SU-DHL-6 (cell line): ENCODE results near the gene TRIM2.
"Not testable (repeated sequence)": the region's sequence is repeated elsewhere in the genome, so short reads cannot be mapped to it uniquely, and the experiment has no call there.

Source experiments
- H2AFZ ChIP-seq: fragments of 200-600 bp; sonication (generic); 2 replicates; pipeline ENCODE4 v1.6.1; 2014; ENCODE audit warnings: low read depth, mild to moderate bottlenecking, moderate library complexity, mixed read lengths, antibody characterized with exemption, low read length; ENCODE audit not compliant: severe bottlenecking
- H3F3A ChIP-seq: fragments of 200-600 bp; shearing (Covaris generic); 2 replicates; pipeline ENCODE4 v1.6.0; 2016; ENCODE audit warnings: antibody characterized with exemption, mild to moderate bottlenecking; ENCODE audit not compliant: insufficient read depth
- H3K27ac ChIP-seq: fragments of 200-600 bp; sonication (generic); 2 replicates; pipeline ENCODE4 v1.5.1; 2016; ENCODE audit warnings: low read depth, mild to moderate bottlenecking, low read length, moderate library complexity, mixed read lengths
- H3K27me3 ChIP-seq: fragments of 200-600 bp; sonication (generic), shearing (Covaris generic); 2 replicates; pipeline ENCODE4 v1.6.0; 2014; ENCODE audit warnings: mild to moderate bottlenecking, low read length
- H3K36me3 ChIP-seq: fragments of 200-600 bp; sonication (generic); 2 replicates; pipeline ENCODE4 v1.6.1; 2014; ENCODE audit warnings: mild to moderate bottlenecking, low read length, mixed read lengths
- H3K4me2 ChIP-seq: fragments of 300-600, 200-600 bp; shearing (Covaris generic), sonication (generic); 2 replicates; pipeline ENCODE4 v1.6.0; 2014; ENCODE audit warnings: low read length, low read depth, mild to moderate bottlenecking; ENCODE audit not compliant: poor library complexity, severe bottlenecking
- H3K4me3 ChIP-seq: fragments of 200-600 bp; sonication (generic); 2 replicates; pipeline ENCODE4 v1.5.1; 2014; ENCODE audit warnings: antibody characterized with exemption, low read length, mild to moderate bottlenecking, mixed read lengths; ENCODE audit not compliant: insufficient read depth, poor library complexity, severe bottlenecking
- H3K79me2 ChIP-seq: fragments of 200-600 bp; sonication (generic); 2 replicates; pipeline ENCODE4 v1.6.1; 2014; ENCODE audit warnings: mild to moderate bottlenecking, low read length, moderate library complexity; ENCODE audit not compliant: insufficient read depth
- H3K9ac ChIP-seq: fragments of 200-600 bp; sonication (generic); 2 replicates; pipeline ENCODE4 v1.7.0; 2014; ENCODE audit warnings: mild to moderate bottlenecking, low read length
- H3K9me2 ChIP-seq: fragments of 200-600 bp; sonication (generic); replicated peaks from 2 replicates; pipeline ENCODE4 v1.6.1; 2014; ENCODE audit warnings: low read length; ENCODE audit not compliant: insufficient read depth
- H3K9me3 ChIP-seq: fragments of 200-600 bp; sonication (generic); 2 replicates; pipeline ENCODE4 v1.6.1; 2014; ENCODE audit warnings: low read length, mixed read lengths; ENCODE audit not compliant: insufficient read depth
- H4K20me1 ChIP-seq: fragments of 200-600 bp; sonication (generic); 2 replicates; pipeline ENCODE4 v1.6.1; 2014; ENCODE audit warnings: low read depth, mild to moderate bottlenecking, antibody characterized with exemption, low read length, moderate library complexity, mixed read lengths
- EZH2phosphoT487 ChIP-seq: fragments of 200-600 bp; sonication (generic), shearing (Covaris generic); conservative IDR thresholded peaks from 2 replicates; pipeline ENCODE4 v1.6.1; 2018; ENCODE audit warnings: mild to moderate bottlenecking, antibody characterized with exemption, low read length, moderate library complexity, mixed read lengths
- TF ChIP-seq, protein P1 (sequence below): fragments of 200-600 bp; sonication (generic); IDR thresholded peaks from one replicate; pipeline ENCODE4 v1.5.1; 2017; ENCODE audit warnings: antibody characterized with exemption, mild to moderate bottlenecking, low read length, moderate library complexity; ENCODE audit not compliant: insufficient read depth, poor library complexity, severe bottlenecking

Gene TRIM2

DNA sequence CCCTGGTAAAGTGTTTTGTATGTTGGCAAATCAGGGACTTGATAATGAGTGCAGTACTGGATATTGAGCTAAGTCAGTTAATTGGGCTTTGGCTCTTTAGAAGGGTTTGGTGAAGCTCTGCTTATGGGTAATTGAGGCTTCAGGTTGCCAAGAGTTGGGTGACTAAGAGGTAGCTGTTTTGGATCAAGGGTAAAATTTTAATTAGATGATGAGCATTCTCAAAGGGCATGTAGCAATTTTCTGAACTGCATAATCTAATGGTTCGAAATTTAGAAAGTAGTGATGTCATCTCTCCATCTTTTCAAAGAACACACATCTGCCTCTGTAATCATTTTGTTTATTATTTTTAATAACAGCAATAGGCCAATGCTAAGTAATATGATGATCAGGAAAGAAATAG is 5.5 kb upstream of the TRIM2 start:
- H2AFZ ChIP-seq, result no peak overlapping the region
- H3K4me3 ChIP-seq, result no peak overlapping the region
- H3K9ac ChIP-seq, result no peak overlapping the region
- no peaks in the 10 kb centered on the region for H3K36me3 ChIP-seq
- no peaks in the 10 kb centered on the region for H3K9me2 ChIP-seq
- no peaks in the 10 kb centered on the region for H3K27me3 ChIP-seq
- H3F3A ChIP-seq, result no peaks in the 10 kb centered on the region
- no peak for TF ChIP-seq EZH2phosphoT487
- TF ChIP-seq, protein P1, sequence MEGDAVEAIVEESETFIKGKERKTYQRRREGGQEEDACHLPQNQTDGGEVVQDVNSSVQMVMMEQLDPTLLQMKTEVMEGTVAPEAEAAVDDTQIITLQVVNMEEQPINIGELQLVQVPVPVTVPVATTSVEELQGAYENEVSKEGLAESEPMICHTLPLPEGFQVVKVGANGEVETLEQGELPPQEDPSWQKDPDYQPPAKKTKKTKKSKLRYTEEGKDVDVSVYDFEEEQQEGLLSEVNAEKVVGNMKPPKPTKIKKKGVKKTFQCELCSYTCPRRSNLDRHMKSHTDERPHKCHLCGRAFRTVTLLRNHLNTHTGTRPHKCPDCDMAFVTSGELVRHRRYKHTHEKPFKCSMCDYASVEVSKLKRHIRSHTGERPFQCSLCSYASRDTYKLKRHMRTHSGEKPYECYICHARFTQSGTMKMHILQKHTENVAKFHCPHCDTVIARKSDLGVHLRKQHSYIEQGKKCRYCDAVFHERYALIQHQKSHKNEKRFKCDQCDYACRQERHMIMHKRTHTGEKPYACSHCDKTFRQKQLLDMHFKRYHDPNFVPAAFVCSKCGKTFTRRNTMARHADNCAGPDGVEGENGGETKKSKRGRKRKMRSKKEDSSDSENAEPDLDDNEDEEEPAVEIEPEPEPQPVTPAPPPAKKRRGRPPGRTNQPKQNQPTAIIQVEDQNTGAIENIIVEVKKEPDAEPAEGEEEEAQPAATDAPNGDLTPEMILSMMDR, result no peak
- no peaks in the 10 kb centered on the region for H4K20me1 ChIP-seq
- no peak overlapping the region for H3K27ac ChIP-seq
- no peak overlapping the region for H3K4me2 ChIP-seq
- no peaks in the 10 kb centered on the region for H3K79me2 ChIP-seq
- no peaks in the 10 kb centered on the region for H3K9me3 ChIP-seq

DNA sequence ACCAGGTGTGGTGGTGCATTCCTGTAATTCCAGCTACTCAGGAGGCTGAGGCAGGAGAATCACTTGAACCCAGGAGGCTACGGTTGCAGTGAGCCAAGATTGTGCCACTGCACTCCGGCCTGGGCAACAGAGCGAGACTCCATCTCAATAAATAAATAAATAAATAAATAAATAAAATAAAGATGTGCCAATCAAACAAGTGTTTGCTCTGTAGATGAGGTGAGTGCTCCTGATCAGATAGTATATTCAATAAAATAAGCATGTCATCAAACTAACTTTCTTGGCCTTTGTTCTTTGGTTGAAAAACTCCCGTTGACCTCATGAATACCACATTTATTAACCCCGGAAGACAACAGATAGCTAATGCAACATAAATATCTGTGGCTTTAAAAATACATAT is 497 bp upstream of the TRIM2 start:
- H3K4me2 ChIP-seq, H3F3A ChIP-seq, H2AFZ ChIP-seq, H4K20me1 ChIP-seq, H3K9me3 ChIP-seq, H3K9me2 ChIP-seq, H3K9ac ChIP-seq, H3K36me3 ChIP-seq, H3K27ac ChIP-seq, H3K79me2 ChIP-seq, H3K4me3 ChIP-seq, H3K27me3 ChIP-seq: not testable (repeated sequence)

DNA sequence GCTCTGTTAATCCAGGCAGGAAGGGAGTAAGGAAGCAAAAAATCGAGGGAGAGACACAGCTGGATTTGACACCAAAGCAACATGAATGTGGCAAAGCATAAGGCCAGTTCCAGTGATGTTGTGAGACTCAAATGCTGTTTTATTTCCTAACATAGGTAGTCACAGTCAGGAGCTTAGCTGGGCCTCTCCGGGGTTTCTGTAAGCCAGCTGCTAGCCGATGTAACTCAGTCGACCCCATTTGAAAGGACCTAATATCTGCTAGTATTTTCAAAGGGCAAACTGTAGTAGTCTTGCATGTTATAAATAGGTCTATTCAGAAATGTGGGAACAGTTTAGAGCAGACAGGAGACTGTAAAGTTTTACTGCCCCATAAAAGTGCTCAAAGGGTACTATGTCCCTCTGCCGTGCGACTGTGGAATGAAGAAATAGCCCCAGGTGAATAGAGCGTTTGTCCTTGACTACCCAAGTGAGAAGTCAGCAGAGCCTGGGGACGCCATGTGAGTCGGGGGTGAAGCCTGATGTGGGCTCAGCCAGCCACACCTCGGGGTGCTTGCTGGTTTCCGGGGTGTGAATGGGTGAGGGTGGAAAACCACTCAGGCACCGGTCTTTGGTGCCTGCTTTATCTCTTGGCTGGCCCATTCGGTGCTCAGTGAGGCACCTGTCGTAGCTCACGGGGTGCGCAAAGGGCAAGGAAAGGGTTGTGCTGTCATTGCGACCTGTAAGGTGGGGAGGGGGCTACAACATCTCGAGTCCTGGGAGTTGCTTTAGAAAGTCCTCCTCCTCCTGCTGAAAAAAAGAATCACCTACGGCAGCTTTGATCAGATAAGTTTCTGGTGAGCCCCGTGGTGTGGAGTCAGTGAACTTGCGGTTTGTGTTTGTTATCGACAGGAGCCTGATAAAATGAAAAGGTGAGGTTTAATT is 745 bp downstream of the TRIM2 start:
- no peaks in the 10 kb centered on the region for H3K36me3 ChIP-seq
- no peak overlapping the region for H3K4me3 ChIP-seq
- no peaks in the 10 kb centered on the region for H3K79me2 ChIP-seq
- no peaks in the 10 kb centered on the region for H3K9me3 ChIP-seq
- TF ChIP-seq EZH2phosphoT487, result no peak
- TF ChIP-seq, protein P1, result no peak
- no peaks in the 10 kb centered on the region for H3K9me2 ChIP-seq
- H3K9ac ChIP-seq, result no peak overlapping the region
- no peak overlapping the region for H3K4me2 ChIP-seq
- no peaks in the 10 kb centered on the region for H3K27me3 ChIP-seq
- no peak overlapping the region for H3K27ac ChIP-seq
- no peaks in the 10 kb centered on the region for H4K20me1 ChIP-seq
- no peaks in the 10 kb centered on the region for H3F3A ChIP-seq
- no peak overlapping the region for H2AFZ ChIP-seq

DNA sequence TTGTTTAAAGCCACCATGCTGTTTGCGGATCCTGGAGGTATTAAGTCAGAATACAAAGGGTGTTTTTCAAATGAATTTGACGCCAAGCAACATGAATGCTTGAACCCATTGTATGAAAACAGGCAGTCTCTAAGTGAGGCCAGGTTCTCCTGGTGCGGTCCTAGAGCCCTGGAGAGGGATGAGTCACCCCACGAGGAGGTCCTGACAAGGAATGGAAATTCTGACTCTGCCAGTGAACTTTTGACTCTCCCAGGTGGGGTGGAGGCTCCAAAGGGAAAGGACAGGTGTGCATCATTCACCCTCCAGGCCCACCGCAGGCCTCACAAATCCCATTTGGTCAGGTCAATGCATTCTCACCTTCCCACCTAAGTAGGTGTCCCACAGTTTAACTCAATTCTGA is 1.5 kb downstream of the TRIM2 start:
- no peak overlapping the region for H3K4me2 ChIP-seq
- H3K9me2 ChIP-seq, result no peaks in the 10 kb centered on the region
- no peak for TF ChIP-seq EZH2phosphoT487
- TF ChIP-seq, protein P1, result no peak
- no peaks in the 10 kb centered on the region for H3K9me3 ChIP-seq
- H4K20me1 ChIP-seq, result no peaks in the 10 kb centered on the region
- H3K4me3 ChIP-seq, result no peak overlapping the region
- no peaks in the 10 kb centered on the region for H3F3A ChIP-seq
- no peak overlapping the region for H3K27ac ChIP-seq
- no peaks in the 10 kb centered on the region for H3K36me3 ChIP-seq
- H2AFZ ChIP-seq, result no peak overlapping the region
- H3K27me3 ChIP-seq, result no peaks in the 10 kb centered on the region
- no peaks in the 10 kb centered on the region for H3K79me2 ChIP-seq
- H3K9ac ChIP-seq, result no peak overlapping the region
